NCI-H748 (cell line): Measurements from ENCODE around the gene STAMBPL1.
"Not testable (repeated sequence)": the region's sequence is repeated elsewhere in the genome, so short reads cannot be mapped to it uniquely, and the experiment has no call there.

Experiments used
- DNase-seq: peaks from one replicate; lab custom pipeline; 2025; ENCODE audit not compliant: unreplicated experiment; lab: John Stamatoyannopoulos, UW

Gene STAMBPL1

GRCh38 chr10:88879534-88880281, at the start of gene STAMBPL1:
TSS of gene STAMBPL1 (plus strand) at chr10:88880245. CDS start at chr10:88901709, 21,464 bp downstream.
- DNase-seq: peak; percentile 75

DNA sequence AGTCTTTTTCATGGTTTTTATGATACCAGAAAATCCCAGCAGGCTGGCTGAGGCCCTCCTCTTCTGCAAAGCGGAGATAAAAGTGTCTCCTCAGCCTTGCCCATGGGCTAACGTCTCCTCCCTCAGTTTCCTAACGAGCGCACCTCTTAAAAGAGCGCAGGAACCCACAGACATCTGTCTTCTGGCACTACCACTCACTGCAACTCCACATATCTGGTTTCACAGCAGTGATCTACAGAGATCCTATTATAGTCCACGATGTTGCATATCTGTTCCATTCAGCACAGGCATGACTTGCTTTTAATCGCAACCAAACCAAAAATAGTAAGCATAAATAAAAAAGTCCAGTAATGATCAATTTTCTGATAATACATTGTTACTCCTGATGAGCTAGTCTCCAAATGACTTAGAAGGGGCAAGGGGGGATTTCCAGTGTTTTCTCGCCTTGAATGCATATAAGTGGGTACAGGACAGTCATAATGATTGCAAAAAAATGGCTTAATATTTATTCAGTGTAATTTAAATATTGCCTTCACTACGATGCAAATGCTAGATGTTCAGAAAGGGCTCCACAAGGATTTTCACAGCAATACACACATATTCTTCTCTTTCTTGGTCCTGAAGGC, 49.3 kb upstream of the STAMBPL1 start:
- DNase-seq: no peak

GRCh38 chr10:88831709-88832108, 48.3 kb upstream of the STAMBPL1 start:
- DNase-seq: peak; percentile 8

GRCh38 chr10:88832376-88832775, 47.7 kb upstream of the STAMBPL1 start:
- no peak for DNase-seq

DNA sequence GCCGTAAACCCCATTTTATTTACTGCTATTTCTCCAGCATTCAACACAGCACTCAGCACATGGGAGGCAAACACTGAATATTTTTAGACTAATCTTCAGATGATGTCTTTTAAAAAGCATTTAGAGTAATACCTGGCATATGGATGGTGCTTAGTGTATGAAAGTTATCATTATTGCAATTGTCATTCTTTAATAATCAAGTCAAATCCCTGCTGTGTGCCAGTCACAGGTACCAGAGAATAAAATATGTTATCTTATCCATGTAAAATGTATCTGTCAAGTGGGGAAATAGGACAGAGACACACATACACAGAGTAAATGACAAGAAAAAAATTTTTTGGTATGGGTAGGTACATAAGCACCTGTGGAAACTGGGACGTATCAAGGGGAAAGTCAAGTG, 46.9 kb upstream of the STAMBPL1 start:
- no peak for DNase-seq

GRCh38 chr10:88833723-88834122, 46.3 kb upstream of the STAMBPL1 start:
- DNase-seq: no peak

- peak; percentile 73 for DNase-seq
Observed at GRCh38 chr10:88835096-88835909, 44.7 kb upstream of the STAMBPL1 start.

- no peak for DNase-seq
Observed at GRCh38 chr10:88835910-88836221, 44.2 kb upstream of the STAMBPL1 start.

DNA sequence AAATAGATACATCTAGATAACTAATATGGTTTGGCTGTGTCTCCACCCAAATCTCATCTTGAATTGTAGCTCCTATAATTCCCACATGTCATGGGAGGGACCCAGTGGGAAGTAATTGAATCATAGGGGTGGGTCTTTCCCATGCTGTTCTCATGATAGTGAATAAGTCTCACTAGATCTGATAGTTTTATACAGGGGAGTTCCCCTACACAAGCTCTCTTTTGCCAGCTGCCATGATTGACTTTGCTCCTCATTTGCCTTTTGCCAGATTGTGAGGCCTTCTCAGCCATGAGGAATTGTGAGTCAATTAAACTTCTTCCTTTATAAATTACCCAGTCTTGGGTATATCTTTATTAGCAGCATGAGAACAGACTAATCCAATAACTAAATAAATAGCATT, 42.4 kb upstream of the STAMBPL1 start:
- not testable (repeated sequence) for DNase-seq

GRCh38 chr10:88838766-88839350, 41.2 kb upstream of the STAMBPL1 start:
- DNase-seq: no peak

DNA sequence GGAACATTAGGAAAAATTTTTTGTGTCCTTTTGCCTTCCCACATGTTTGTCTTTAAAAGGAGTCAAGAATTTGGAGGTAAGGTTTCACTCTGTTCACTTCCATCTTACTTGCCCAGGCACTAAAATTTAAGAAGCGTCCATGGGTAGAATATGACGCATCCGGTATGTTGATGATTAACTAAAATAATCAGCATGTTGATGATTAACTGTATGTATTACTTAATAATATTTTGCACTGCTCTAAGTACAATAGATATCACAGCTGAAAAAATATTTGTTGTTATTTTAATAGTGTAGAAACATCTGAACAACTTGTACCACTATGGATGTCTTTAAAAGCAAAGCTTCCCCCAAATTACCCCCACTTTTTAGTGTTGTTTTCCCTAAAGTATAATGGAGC, 39.9 kb upstream of the STAMBPL1 start:
- no peak for DNase-seq

- DNase-seq: no peak
Observed at GRCh38 chr10:88840881-88841280, 39.2 kb upstream of the STAMBPL1 start.

DNA sequence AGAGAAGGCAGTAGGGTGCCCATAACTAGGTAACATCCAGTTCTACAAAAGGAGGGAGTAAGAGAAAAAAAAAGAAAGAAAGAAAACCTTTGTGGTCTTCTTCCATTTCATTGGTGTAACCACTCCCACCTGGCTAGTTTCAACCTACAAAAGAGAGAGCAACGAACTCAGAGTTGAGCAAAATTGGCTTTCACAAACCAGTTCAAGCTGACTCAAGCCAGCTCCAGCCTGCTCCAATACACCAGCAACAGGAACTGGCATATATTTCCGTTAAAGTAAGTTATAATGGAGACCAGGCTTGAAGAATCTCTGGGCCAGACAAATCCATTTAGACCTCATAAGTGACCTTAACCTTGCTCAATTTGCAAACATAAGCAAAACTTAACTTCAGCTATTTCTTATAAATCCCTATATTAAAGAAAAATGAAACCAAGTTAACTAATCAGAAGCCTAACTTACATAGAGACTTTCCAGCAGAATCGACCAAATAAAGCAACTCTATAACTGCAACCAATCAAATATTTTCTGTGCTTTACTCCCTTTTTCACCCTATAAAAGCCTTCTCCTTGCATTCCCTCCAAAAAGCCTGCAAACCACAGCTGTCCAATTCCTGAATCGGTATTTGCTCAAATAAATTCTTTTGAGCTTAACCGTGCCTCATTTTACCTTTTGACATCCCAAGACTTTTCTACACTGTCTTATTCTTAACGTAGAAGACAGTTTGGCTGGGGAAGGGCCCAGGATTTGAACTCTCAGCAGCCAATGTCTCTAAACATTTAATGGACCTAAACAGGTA, 38.5 kb upstream of the STAMBPL1 start:
- DNase-seq: no peak

GRCh38 chr10:88843171-88843570, 36.9 kb upstream of the STAMBPL1 start:
- DNase-seq: no peak

DNA sequence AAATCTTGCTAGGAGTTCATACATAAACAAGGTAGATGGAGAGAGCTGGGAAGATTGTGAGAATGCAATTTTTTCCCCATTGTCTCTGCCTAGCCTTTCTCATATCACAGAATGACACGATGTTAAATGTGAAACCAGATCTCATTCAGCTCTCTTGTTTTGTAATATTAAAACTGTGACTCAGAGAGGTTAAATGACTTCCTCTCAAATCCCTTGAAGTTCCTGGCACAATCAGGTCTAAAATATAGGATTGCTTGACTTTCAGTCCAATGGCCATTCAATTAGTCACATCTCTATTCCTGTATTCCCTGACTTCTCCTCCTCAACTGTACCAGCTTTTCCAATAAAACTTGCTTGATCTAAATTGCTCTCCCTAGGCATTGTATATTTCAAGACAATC, 31.5 kb upstream of the STAMBPL1 start:
- DNase-seq: no peak

- no peak for DNase-seq
Observed at GRCh38 chr10:88849234-88849633, 30.8 kb upstream of the STAMBPL1 start.

GRCh38 chr10:88850712-88851111, 29.3 kb upstream of the STAMBPL1 start:
- DNase-seq: no peak

DNA sequence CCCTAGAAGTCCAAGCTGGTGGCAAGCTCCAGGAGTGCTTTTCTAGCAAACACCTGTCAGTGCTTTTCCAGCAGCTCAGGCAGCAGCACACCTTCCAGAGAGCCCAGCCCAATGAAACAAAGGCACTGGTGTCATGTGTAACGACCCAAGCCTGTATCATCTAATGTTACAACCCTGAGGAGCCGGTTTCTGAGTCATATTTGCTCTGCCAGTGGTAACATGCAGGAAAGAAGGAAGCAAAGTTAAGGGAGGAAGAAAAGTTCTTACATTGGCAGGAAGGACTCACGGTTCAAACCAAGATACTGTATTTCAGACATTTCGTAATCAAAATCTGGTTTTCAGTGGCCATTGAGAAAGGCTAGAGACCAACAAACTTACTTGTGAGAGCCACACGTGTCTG, 28.3 kb upstream of the STAMBPL1 start, which contains the start of gene ANKRD22:
ANKRD22 (minus strand) TSS at position 139 of the 400 bp plus-strand sequence. CDS start 237 bp downstream, outside the sequence.
- DNase-seq: peak; percentile 54

DNA sequence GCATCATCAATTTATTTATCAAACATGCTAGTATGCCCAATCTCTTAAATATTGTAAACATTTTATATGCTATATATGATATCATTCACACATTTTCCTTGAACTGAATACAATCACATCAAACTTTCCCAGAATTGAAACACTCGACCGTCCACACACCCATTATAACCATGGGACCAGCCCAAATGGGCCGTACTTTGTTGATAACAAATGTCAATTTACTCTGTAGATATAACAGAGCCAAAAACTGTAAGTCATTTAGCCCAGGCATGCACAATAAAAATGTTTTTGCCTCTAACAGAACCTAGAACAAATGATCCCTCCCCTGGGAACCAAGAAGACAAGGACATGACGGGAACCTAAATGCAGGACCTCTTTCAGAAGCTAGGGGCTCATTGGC, 27.7 kb upstream of the STAMBPL1 start:
- no peak for DNase-seq

DNA sequence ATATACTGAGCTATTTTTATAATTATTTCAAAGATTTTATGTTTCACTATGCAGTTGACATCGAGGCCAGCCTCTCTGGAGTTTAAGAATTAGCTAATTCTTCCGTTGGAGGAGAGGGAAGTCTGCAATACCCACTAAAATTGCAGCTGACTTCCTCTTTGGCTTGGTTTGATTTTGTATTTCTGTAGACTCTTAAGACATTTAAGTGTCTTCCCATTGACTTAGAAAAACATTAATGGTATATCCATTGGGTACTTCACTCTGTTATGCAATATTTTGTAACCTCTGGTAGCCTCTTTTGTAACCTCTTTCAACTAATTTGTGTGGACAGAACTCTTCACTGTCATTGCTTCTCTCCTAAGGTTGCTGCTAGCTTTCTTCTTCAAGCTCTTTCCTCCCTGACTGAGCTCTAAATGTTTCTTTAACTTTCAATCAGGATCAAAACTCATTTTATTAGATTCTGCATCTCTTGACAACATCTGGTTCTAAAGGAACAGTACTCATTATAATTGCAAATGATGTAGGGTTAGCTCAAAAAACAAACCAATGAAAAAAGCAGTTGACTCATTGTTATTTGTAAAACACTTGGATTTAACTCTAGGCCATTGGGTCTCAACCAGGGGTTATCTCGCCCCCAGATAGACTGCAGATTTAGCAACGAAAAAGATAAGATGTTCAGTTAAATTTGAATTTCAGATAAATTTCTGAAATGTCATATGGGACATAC, 26.7 kb upstream of the STAMBPL1 start:
- no peak for DNase-seq
